Pancreas (tissue), 10 donors: Measurements from ENCODE around the gene CD72. TPM values are rescaled to one million over a fixed set of nuclear protein-coding genes. Genes with fewer than 3 reads are reported as not detected.

Source experiments
- ATAC-seq, 4 donors: fragments of 200-7000 bp; cut with Tn5 transposase; one replicate each; pipeline versions ENCODE4 v1.8.0 to v1.9.1; 2020; ENCODE audit warnings: mild to moderate bottlenecking in 4 of 4, moderate library complexity in 4 of 4
- DNase-seq, 6 donors: peaks; one replicate each; pipeline ENCODE4 v3.0.0-alpha.2; 2020
- FAIRE-seq: peaks from 2 replicates; lab custom pipeline; 2012; peaks lifted over from hg19 to GRCh38; lab: Jason Lieb, UNC
- H3K27ac ChIP-seq, 4 donors: fragments of 200-600 bp; sonication (generic); 1 replicate in 3 of 4; 2 replicates in 1 of 4; pipeline versions ENCODE4 v1.5.0 to v1.8.0; 2020
- H3K27me3 ChIP-seq, 4 donors: fragments of 200-600 bp; one replicate each; pipeline ENCODE4 v1.8.0; 2021
- H3K36me3 ChIP-seq, 3 donors: fragments of 200-600 bp; sonication (generic) in 1 of 3; one replicate each; pipeline versions ENCODE4 v1.5.0 to v1.8.0; 2020 to 2021
- H3K4me1 ChIP-seq, 3 donors: fragments of 200-600 bp; one replicate each; pipeline ENCODE4 v1.8.0; 2021
- H3K4me3 ChIP-seq, 4 donors: fragments of 200-600 bp; sonication (generic) in 2 of 4; one replicate each; pipeline versions ENCODE4 v1.5.0 to v1.8.0; 2020 to 2021
- H3K9me3 ChIP-seq, 4 donors: fragments of 200-600 bp; one replicate each; pipeline ENCODE4 v1.8.0; 2021
- WGBS, 2 donors: extraction: QIAGEN DNeasy Blood & Tissue Kit; methylation state at CpG; one replicate each; pipeline ENCODE4 v1.1.7; 2013; 5-methylcytosine and 5-hydroxymethylcytosine counted together
- intact Hi-C, 3 donors: fragments of 100-400 bp; cut with DNase I; formaldehyde crosslinking; loops; one replicate each; pipeline versions ENCODE4 v1.11.1 to v1.14.2; 2022
- polyA plus RNA-seq, 2 donors: library from polyadenylated mRNA; stranded (reverse); fragments of 200-250 nt; gene quantifications; one replicate each; pipeline ENCODE4 v1.2.3, GENCODE V29; 2013
- total RNA-seq, 6 donors: library from RNA; stranded (reverse); fragmentation: NEBNext Ultra II Directional in 4 of 6; extraction: Animal tissue kit (Norgen Biotek cat#: 25700) in 4 of 6; gene quantifications; one replicate each; pipeline versions ENCODE4 v1.2.1 to v1.2.4, GENCODE V29; 2021 to 2023
- TF ChIP-seq, protein P1 (sequence below), 4 donors: fragments of 200-600 bp; sonication (generic) in 3 of 4; IDR thresholded peaks; one replicate each; pipeline versions ENCODE4 v1.5.0 to v1.8.0; 2021; ENCODE audit warnings: antibody characterized with exemption in 4 of 4
- donor health status: healthy with polysubstance abuse.
- donor health status: DM: no; HTN: no; CAD: no; lungs with moderate emphysema.
- donor health status: DM: no; HTN: no; CAD: no.
- donor health status: control.
- donor health status: control.
- donor health status: Bipolar disorder and iron deficiency.
- donor health status: DM: yes; HTN: yes; CAD: no.
- donor health status: DM: no; HTN: no; CAD: no.
- donor health status: DM: no; HTN: no; CAD: no.
- donor health status: DM: yes; HTN: yes; CAD: no.

CD72 gene, protein sequence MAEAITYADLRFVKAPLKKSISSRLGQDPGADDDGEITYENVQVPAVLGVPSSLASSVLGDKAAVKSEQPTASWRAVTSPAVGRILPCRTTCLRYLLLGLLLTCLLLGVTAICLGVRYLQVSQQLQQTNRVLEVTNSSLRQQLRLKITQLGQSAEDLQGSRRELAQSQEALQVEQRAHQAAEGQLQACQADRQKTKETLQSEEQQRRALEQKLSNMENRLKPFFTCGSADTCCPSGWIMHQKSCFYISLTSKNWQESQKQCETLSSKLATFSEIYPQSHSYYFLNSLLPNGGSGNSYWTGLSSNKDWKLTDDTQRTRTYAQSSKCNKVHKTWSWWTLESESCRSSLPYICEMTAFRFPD
- total RNA-seq (1 to 10 TPM in 5 of 6 donors, under 1 TPM in 1; 0.88 to 3.4 (median 2.9) TPM), polyA plus RNA-seq (1 to 10 TPM; 3.5 to 7.7 TPM)

DNA sequence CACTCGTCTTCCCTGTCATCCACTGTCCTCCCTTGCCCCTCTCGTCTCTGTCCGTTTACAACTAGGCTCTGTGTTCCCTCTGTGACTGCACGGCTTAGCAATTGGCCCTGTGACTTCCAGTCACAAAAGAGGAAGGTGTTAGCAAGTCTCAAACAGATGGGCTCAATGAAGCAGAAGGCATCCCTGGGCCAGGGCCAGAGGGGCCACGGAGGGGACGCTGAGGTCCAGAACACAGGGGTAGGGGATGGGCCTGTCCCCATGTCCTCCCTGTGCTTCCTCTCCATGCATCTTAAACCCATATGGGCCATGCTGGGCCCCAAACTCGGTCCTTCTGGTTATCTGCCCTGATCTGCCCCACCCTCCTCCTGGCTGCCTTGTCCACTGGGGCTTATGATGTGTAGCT lies at the start of gene CD72:
TSS of gene CD72 (minus strand) at position 89 of the 403 bp plus-strand sequence. CDS start 110 bp downstream, outside the sequence.
- ATAC-seq, result peak in 3 of 4 donors; percentile 48 to 73 (median 56)
- TF ChIP-seq, protein P1, sequence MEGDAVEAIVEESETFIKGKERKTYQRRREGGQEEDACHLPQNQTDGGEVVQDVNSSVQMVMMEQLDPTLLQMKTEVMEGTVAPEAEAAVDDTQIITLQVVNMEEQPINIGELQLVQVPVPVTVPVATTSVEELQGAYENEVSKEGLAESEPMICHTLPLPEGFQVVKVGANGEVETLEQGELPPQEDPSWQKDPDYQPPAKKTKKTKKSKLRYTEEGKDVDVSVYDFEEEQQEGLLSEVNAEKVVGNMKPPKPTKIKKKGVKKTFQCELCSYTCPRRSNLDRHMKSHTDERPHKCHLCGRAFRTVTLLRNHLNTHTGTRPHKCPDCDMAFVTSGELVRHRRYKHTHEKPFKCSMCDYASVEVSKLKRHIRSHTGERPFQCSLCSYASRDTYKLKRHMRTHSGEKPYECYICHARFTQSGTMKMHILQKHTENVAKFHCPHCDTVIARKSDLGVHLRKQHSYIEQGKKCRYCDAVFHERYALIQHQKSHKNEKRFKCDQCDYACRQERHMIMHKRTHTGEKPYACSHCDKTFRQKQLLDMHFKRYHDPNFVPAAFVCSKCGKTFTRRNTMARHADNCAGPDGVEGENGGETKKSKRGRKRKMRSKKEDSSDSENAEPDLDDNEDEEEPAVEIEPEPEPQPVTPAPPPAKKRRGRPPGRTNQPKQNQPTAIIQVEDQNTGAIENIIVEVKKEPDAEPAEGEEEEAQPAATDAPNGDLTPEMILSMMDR (IDR thresholded peaks at IDR 0.05), result no peak
- H3K9me3 ChIP-seq, result no peaks in the 10 kb centered on the region
- WGBS, 2 donors, result 69 to 75% methylated on average over 7 of the region's 7 CpGs
- intact Hi-C loops, result no loop called here
- peak within 1 kb of the TSS in 3 of 4 donors; percentile 20 to 45 (median 28) for H3K4me3 ChIP-seq
- H3K4me1 ChIP-seq, result no peaks in the 10 kb centered on the region
- peak within 1 kb of the TSS in 2 of 4 donors; percentile 19 to 22 for H3K27ac ChIP-seq
- no peaks in the 10 kb centered on the region for H3K27me3 ChIP-seq
- FAIRE-seq, result no peak
- no peak for DNase-seq
- H3K36me3 ChIP-seq, result no peaks in the 10 kb centered on the region

DNA sequence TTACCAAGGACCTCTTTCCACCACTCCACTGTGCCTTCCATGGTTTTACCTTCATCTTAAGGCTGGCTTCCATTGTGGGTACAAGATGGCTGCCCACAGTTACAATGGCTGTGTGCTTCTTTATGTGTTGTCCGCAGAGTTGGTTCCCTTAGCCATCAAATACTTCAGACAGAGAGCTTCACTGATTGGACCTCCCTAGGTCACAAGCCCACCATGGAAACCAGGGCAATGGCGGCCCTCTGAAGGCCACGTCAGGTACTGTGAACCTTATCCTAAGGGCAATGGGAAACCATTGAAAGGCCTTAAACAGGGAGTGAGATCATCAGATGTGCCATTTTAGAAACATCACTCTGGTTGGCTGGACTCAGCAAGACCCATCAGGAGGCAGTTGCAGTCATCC lies 49.7 kb upstream of the CD72 start:
- ATAC-seq, result no peak
- H3K36me3 ChIP-seq, result no peaks in the 10 kb centered on the region
- no peaks in the 10 kb centered on the region for H3K9me3 ChIP-seq
- H3K27ac ChIP-seq, result peak overlapping the region in 2 of 4 donors; percentile 89 to 90
- 96 to 97% methylated on average over 3 of the region's 3 CpGs for WGBS, 2 donors
- TF ChIP-seq, protein P1 (IDR thresholded peaks at IDR 0.05), result no peak
- H3K4me3 ChIP-seq, result no peak overlapping the region
- DNase-seq, result no peak
- no peaks in the 10 kb centered on the region for H3K27me3 ChIP-seq
- peaks cover 29 to 34% (median 34%) of the 10 kb centered on the region in 3 donors for H3K4me1 ChIP-seq
- intact Hi-C loops, result no loop called here
- no peak for FAIRE-seq

DNA sequence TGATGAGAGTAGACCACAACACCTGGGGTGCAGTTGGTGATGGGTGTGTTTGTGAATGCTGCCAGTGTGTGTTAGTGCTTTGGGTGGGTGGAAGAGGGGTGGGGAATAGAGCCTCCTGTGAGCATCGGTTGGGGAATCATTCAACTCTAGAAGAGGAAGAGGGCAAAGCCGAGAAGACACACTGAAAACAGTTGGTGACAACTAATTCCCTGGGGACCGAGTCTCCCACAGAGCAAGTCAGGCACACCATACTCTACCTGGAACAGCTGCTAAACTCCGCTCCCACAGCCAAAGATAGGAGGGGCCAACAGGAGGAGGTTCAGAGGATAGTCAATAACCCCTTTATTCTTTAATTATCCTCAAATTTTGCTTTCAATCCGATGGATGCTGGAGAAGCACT lies 48.3 kb upstream of the CD72 start:
- Histone ChIP-seq H3K36me3 (no peaks in the 10 kb centered on the region), H3K9me3 (no peaks in the 10 kb centered on the region), H3K4me3 (no peak overlapping the region), H3K4me1 (peaks cover 27 to 33% (median 33%) of the 10 kb centered on the region in 3 donors), H3K27ac (no peak overlapping the region), H3K27me3 (no peaks in the 10 kb centered on the region)
- WGBS, 2 donors, result 87 to 89% methylated on average over 5 of the region's 5 CpGs
- no peak for DNase-seq
- TF ChIP-seq, protein P1 (IDR thresholded peaks at IDR 0.05), result no peak
- ATAC-seq, result no peak
- intact Hi-C loops, result no loop called here
- FAIRE-seq, result no peak

DNA sequence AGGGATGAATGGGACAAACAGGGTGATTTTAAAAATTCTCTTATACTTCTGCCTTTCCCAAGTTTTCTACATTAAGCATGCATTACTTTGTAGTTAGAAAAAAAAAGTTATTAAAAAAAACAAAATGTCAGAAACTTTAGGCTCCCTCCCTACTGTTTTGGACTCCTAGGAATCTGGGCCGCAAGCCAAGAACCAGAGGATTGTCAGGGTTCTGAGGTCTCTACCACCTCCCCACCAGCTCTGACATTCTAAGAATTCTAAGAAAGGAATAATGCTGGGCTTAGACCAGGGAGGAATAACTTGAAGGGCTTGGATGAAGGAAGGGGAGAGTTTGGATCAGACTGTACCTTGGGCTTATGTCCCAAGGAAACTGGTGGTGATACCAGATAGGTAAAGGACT lies 47.8 kb upstream of the CD72 start:
- DNase-seq (no peak), FAIRE-seq (no peak), ATAC-seq (no peak)
- Histone ChIP-seq H3K27me3 (no peaks in the 10 kb centered on the region), H3K4me3 (no peak overlapping the region), H3K36me3 (no peaks in the 10 kb centered on the region), H3K4me1 (peaks cover 32 to 38% (median 37%) of the 10 kb centered on the region in 3 donors), H3K27ac (no peak overlapping the region), H3K9me3 (no peaks in the 10 kb centered on the region)
- TF ChIP-seq, protein P1 (IDR thresholded peaks at IDR 0.05), result no peak
- intact Hi-C loops, result no loop called here
- WGBS, 2 donors, result 76 to 79% methylated on average over 1 of the region's 1 CpG

DNA sequence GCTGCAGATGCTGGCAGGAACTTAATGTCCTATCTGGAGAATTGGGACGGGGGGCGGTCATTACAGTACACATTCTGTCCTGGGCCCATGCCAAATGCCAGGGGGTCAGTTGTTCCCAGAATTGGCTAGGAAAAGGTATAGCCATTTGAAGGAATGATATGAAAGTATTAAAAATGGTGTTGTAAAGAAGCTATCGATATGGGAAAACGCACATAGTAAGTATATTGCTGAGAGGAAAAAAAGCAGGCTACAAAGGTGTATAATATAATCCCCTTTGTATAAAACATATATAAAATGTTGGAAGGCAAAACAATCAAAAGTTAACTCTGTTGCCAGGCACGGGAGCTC lies 47.2 kb upstream of the CD72 start:
- H3K4me1 ChIP-seq, result peaks cover 37 to 43% (median 43%) of the 10 kb centered on the region in 3 donors
- peak overlapping the region; percentile 26 to 51 (median 42) for H3K4me3 ChIP-seq
- 27 to 31% methylated on average over 5 of the region's 5 CpGs for WGBS, 2 donors
- H3K27ac ChIP-seq, result peak overlapping the region in 1 of 4 donors; percentile 1
- TF ChIP-seq, protein P1 (IDR thresholded peaks at IDR 0.05), result no peak
- intact Hi-C loops, result no loop called here
- FAIRE-seq, result no peak
- no peak for ATAC-seq
- H3K27me3 ChIP-seq, result no peaks in the 10 kb centered on the region
- no peaks in the 10 kb centered on the region for H3K36me3 ChIP-seq
- no peaks in the 10 kb centered on the region for H3K9me3 ChIP-seq
- no peak for DNase-seq
